AG09319 (cell line): Measurements from ENCODE around the gene ZBED6.

Experiments
- DNase-seq: peaks from one replicate; pipeline ENCODE4 v3.0.0-alpha.2; 2010; ENCODE audit warnings: low read depth; ENCODE audit errors: extremely low read depth
- TF ChIP-seq, protein P1 (sequence below): IDR thresholded peaks from 2 replicates; pipeline ENCODE4 v1.5.1; 2011; ENCODE audit warnings: low read depth, mild to moderate bottlenecking, inconsistent platforms, low read length, moderate library complexity

The ZBED6 gene

DNA sequence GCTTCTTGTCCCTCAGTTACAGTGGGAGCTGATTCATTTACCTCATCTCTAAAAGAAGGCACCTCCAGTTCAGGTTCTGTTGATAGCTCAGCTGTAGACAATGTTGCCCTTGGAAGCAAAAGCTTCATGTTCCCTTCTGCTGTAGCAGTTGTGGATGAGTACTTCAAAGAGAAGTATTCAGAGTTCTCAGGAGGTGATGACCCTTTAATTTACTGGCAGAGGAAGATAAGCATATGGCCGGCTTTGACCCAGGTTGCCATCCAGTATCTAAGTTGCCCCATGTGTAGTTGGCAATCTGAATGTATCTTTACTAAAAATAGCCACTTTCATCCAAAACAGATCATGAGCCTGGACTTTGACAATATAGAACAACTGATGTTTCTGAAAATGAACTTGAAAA, 4.5 kb downstream of the ZBED6 start:
- no peak for DNase-seq
- TF ChIP-seq, protein P1, sequence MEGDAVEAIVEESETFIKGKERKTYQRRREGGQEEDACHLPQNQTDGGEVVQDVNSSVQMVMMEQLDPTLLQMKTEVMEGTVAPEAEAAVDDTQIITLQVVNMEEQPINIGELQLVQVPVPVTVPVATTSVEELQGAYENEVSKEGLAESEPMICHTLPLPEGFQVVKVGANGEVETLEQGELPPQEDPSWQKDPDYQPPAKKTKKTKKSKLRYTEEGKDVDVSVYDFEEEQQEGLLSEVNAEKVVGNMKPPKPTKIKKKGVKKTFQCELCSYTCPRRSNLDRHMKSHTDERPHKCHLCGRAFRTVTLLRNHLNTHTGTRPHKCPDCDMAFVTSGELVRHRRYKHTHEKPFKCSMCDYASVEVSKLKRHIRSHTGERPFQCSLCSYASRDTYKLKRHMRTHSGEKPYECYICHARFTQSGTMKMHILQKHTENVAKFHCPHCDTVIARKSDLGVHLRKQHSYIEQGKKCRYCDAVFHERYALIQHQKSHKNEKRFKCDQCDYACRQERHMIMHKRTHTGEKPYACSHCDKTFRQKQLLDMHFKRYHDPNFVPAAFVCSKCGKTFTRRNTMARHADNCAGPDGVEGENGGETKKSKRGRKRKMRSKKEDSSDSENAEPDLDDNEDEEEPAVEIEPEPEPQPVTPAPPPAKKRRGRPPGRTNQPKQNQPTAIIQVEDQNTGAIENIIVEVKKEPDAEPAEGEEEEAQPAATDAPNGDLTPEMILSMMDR: no peak

DNA sequence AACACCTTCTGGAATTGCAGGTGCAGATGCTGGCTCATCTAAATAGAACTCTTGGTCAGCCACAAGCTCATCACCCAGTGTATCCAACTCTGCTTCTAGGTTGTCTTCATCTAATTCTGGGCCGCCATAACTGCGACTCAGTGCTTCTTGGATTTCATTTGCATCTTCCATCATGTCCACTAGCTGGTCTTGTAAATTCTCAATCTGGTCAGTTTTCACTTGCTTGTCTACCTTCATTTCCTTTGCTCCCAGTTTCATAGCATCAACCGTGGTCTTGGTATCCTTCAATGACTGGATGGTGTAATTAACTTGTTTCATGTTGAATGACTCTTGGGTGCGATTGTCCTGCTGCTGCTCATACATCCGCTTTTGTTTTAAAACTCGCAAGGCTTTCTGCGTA, 10.3 kb downstream of the ZBED6 start:
- no peak for DNase-seq
- TF ChIP-seq, protein P1: no peak

DNA sequence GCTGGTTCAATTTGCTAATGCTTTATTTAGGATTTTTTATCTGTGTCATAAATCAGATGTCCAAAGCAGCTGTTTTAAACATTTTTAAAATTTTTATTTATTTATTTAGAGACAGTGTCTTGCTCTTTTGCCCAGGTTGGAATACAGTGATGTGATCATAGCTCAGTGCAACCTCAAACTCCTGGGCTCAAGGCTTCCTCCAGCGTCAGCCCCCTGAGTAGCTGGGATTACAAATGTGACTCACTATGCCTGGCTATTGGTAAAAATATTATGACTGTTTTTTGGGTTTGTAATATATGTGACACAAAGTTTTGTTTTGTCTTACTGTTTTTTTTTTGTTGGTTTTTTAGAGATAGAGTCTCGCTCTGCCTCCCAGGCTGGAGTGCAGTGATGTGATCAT, 11.8 kb downstream of the ZBED6 start:
- TF ChIP-seq, protein P1: no peak
- no peak for DNase-seq

DNA sequence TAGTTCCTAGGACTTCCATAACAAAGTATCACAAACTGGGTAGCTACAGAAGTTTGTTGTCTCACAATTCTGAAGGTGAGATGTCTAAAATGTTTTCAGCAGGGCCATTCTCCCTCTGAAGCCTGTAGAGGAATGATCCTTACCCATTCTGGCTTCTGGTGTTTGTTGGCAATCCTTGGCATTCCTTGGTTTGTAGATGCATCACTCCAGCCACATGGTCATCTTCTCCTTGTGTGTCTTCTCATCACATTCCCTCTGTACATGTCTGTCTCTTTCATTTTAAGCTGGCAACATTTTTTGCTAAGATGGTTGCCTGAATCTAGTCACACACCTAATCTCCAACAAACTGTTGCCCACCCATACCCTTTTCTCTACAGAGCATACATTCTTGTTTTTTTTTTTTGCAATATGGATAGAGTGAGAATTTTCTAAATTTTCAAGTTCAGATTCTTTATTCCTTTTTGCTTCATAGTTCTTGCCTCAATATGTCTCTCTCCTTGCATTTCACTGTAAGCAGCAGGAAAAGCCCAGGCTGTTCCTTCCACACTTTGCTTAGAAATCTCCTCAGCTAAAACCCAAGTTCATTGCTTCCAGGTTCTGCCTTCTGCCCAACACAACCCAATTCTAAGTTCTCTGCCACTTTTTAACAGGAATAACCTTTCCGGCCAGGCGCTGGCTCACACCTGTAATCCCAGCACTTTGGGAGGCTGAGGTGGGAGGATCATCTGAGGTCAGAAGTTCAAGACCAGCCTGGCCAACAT, 18.3 kb downstream of the ZBED6 start:
- DNase-seq: no peak

DNA sequence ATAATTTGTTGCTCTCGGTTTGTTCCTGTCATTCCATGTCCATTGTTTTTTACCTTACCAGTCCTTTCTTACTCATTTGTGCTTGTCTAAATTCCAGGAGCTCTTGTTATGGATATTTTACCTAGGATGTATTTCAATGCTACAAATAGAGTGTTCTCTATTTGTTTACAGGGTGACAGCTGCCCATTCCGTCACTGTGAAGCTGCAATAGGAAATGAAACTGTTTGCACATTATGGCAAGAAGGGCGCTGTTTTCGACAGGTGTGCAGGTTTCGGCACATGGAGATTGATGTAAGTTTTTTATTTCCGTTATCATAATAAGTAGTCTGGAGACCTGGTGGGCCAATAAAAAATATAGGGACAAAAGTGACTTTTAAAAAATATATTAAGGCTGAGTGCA, 23.0 kb downstream of the ZBED6 start:
- DNase-seq: no peak
- TF ChIP-seq, protein P1: no peak

More for the DNA sequence above, 18.3 kb downstream of the ZBED6 start:
- TF ChIP-seq, protein P1: no peak

DNA sequence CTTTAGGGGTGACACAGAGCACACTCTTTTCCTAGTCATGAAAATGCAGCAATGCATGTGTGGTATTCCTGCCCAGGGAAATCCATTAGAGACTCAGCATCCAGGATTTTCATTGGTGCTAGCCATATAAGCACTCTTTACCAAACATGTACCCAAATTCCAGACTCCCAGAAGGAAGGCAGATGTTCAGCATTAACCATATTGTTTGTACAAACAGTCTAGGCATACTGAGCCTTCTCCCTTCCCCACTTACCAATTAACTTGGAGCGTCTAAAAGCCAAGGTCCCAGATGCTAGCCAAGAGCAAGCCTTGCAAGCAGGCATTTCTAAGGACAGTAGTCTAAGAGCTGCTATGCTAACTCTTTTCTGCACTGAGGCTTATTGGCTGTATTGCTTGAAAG, 27.9 kb downstream of the ZBED6 start:
- TF ChIP-seq, protein P1: no peak
- no peak for DNase-seq

DNA sequence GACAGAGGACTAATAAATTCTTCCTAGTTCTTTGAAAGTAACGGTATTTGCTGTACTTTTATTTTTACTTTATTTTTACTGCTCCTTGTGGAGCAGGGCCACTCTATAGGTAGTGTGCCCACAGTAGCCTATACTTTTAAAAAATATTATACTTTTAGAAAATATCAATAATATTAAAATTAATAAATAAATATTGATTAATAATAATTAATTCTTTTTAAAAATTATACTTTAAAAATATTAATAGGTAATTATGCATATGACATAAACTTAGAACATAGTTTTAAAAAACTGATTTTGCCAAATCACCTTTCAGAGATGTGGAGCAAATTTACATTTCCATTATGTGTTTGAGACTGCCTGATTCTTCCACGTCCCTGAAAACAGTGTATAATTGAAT, 30.8 kb downstream of the ZBED6 start:
- no peak for DNase-seq
- TF ChIP-seq, protein P1: no peak
